ENCODE measurements around the gene MGST3. TPM values are rescaled to one million over a fixed set of nuclear protein-coding genes. Genes with fewer than 3 reads are reported as not detected.
"Not testable (repeated sequence)": the region's sequence is repeated elsewhere in the genome, so short reads cannot be mapped to it uniquely, and the experiment has no call there.

MGST3 gene
- total RNA-seq, 4 donors from 2014 or later, result 111 to 178 (median 135) TPM

GRCh38 chr1:165697881-165698760 lies 67.1 kb downstream of the MGST3 start, which contains the start of gene ALDH9A1:
ALDH9A1 (minus strand) TSS chr1:165698562; CDS start chr1:165698558, 4 bp downstream.
- H3K4me3 ChIP-seq, result peak within 1 kb of the TSS; percentile 67
- no peaks in the 10 kb centered on the region for H3K36me3 ChIP-seq
- H3K27me3 ChIP-seq, result no peaks in the 10 kb centered on the region
- TF ChIP-seq POLR2AphosphoS5 (IDR thresholded peaks at IDR 0.05) (peak in 2 of 3 donors; percentile 62 to 75), CTCF (IDR thresholded peaks at IDR 0.05) (no peak), POLR2A (IDR thresholded peaks at IDR 0.05) (peak; percentile 43 to 72), EP300 (IDR thresholded peaks at IDR 0.05) (no peak)
- H3K27ac ChIP-seq, result peak within 1 kb of the TSS; percentile 97
- WGBS, result under 1% methylated on average over 33 of the region's 65 CpGs
- H3K4me1 ChIP-seq, result peaks cover 38% of the 10 kb centered on the region
- DNase-seq (ENCODE audit: low spot score in 2 of 2), result peak; percentile 94 to 95
- no peaks in the 10 kb centered on the region for H3K9me3 ChIP-seq

- WGBS, result 1% methylated on average over 7 of the region's 7 CpGs
These were observed 67.7 kb downstream of the MGST3 start for GRCh38 chr1:165698761-165699052.

GRCh38 chr1:165699577-165699976 lies 68.5 kb downstream of the MGST3 start:
- DNase-seq (ENCODE audit: low spot score in 2 of 2), result no peak
- Histone ChIP-seq H3K27ac (no peak overlapping the region), H3K27me3 (no peaks in the 10 kb centered on the region), H3K36me3 (no peaks in the 10 kb centered on the region), H3K4me3 (no peak overlapping the region), H3K9me3 (no peaks in the 10 kb centered on the region), H3K4me1 (peaks cover 37% of the 10 kb centered on the region)
- 84% methylated on average over 3 of the region's 3 CpGs for WGBS
- no peak for TF ChIP-seq EP300 (IDR thresholded peaks at IDR 0.05)

More at GRCh38 chr1:165698761-165699052, 67.7 kb downstream of the MGST3 start:
- no peaks in the 10 kb centered on the region for H3K27me3 ChIP-seq
- H3K9me3 ChIP-seq, result no peaks in the 10 kb centered on the region
- peak overlapping the region; percentile 67 for H3K4me3 ChIP-seq
- H3K4me1 ChIP-seq, result peaks cover 38% of the 10 kb centered on the region
- H3K36me3 ChIP-seq, result no peaks in the 10 kb centered on the region
- DNase-seq (ENCODE audit: low spot score in 2 of 2), result no peak
- H3K27ac ChIP-seq, result peak overlapping the region; percentile 97
- TF ChIP-seq POLR2A (IDR thresholded peaks at IDR 0.05) (no peak), POLR2AphosphoS5 (IDR thresholded peaks at IDR 0.05) (no peak), EP300 (IDR thresholded peaks at IDR 0.05) (no peak), CTCF (IDR thresholded peaks at IDR 0.05) (no peak)

GRCh38 chr1:165701922-165702321 lies 70.9 kb downstream of the MGST3 start:
- not testable (repeated sequence) for H3K9me3 ChIP-seq
- 88% methylated on average over 7 of the region's 7 CpGs for WGBS

GRCh38 chr1:165703648-165704047 lies 72.6 kb downstream of the MGST3 start:
- Histone ChIP-seq H3K36me3 (no peaks in the 10 kb centered on the region), H3K4me3 (no peak overlapping the region), H3K27me3 (no peaks in the 10 kb centered on the region), H3K9me3 (no peaks in the 10 kb centered on the region), H3K4me1 (peaks cover 7% of the 10 kb centered on the region), H3K27ac (no peak overlapping the region)
- TF ChIP-seq POLR2AphosphoS5 (IDR thresholded peaks at IDR 0.05) (no peak), EP300 (IDR thresholded peaks at IDR 0.05) (no peak), POLR2A (IDR thresholded peaks at IDR 0.05) (no peak), CTCF (IDR thresholded peaks at IDR 0.05) (no peak)
- WGBS, result 87% methylated on average over 2 of the region's 2 CpGs
- DNase-seq (ENCODE audit: low spot score in 2 of 2), result no peak

More at GRCh38 chr1:165701922-165702321, 70.9 kb downstream of the MGST3 start:
- not testable (repeated sequence) for H3K4me3 ChIP-seq; H3K36me3 ChIP-seq; H3K27me3 ChIP-seq; H3K27ac ChIP-seq; DNase-seq (ENCODE audit: low spot score in 2 of 2)
- peaks cover 16% of the 10 kb centered on the region for H3K4me1 ChIP-seq

Other genes with a start within 250 kb of the MGST3 start
- 1 to 10 TPM in 2 of 4 donors, under 1 TPM in 2; 0.72 to 1.8 (median 1.3) TPM for gene RXRG, start 186.1 kb upstream of the MGST3 start, total RNA-seq
- gene LRRC52, start 87.2 kb upstream of the MGST3 start, total RNA-seq, result not detected
- gene ALDH9A1, start 67.3 kb downstream of the MGST3 start, total RNA-seq, result 10 to 100 TPM; 59.7 to 91.5 (median 76.9) TPM
- 10 to 100 TPM; 31.4 to 53.8 (median 46.0) TPM for gene TMCO1, start 137.6 kb downstream of the MGST3 start, total RNA-seq
- 10 to 100 TPM; 44.8 to 51.5 (median 45.4) TPM for gene UCK2, start 196.4 kb downstream of the MGST3 start, total RNA-seq

Measured in suprapubic skin (tissue), 4 donors.